HEK293T (cell line): Measurements from ENCODE around the gene MAML2.

Experiments
- ARNT ChIP-seq: fragments of 450-650 bp; IDR thresholded peaks from 2 replicates; pipeline ENCODE4 v1.6.1; 2017; ENCODE audit warnings: mild to moderate bottlenecking
- BHLHE40 ChIP-seq: fragments of 450-650 bp; IDR thresholded peaks from 2 replicates; pipeline ENCODE4 v1.6.1; 2016; ENCODE audit warnings: mild to moderate bottlenecking, moderate library complexity, borderline replicate concordance
- CTBP1 ChIP-seq: fragments of 450-650 bp; IDR thresholded peaks from 2 replicates; pipeline ENCODE4 v1.6.1; 2016; ENCODE audit warnings: borderline replicate concordance
- ELF4 ChIP-seq: fragments of 450-650 bp; IDR thresholded peaks from 2 replicates; pipeline ENCODE4 v1.6.1; 2017; ENCODE audit warnings: antibody characterized with exemption
- FOXA1 ChIP-seq: fragments of 450-650 bp; IDR thresholded peaks from 2 replicates; pipeline ENCODE4 v1.6.1; 2016; ENCODE audit warnings: mild to moderate bottlenecking
- FOXM1 ChIP-seq: fragments of 450-650 bp; IDR thresholded peaks from 2 replicates; pipeline ENCODE4 v1.6.1; 2017; ENCODE audit warnings: mild to moderate bottlenecking, borderline replicate concordance
- L3MBTL2 ChIP-seq: fragments of 450-650 bp; conservative IDR thresholded peaks from 2 replicates; pipeline ENCODE4 v1.6.1; 2016; ENCODE audit warnings: mild to moderate bottlenecking
- SP1 ChIP-seq: fragments of 450-650 bp; IDR thresholded peaks from 2 replicates; pipeline ENCODE4 v1.6.1; 2017
- SUZ12 ChIP-seq: fragments of 450-650 bp; IDR thresholded peaks from 2 replicates; pipeline ENCODE4 v1.6.1; 2016; ENCODE audit warnings: mild to moderate bottlenecking
- TARDBP ChIP-seq: fragments of 450-650 bp; IDR thresholded peaks from 2 replicates; pipeline ENCODE4 v1.6.1; 2016
- ZNF384 ChIP-seq: fragments of 450-650 bp; IDR thresholded peaks from 2 replicates; pipeline ENCODE4 v1.6.1; 2016
- TF ChIP-seq, protein P1 (sequence below): fragments of 450-650 bp; IDR thresholded peaks from 2 replicates; pipeline ENCODE4 v1.6.1; 2016

DNA sequence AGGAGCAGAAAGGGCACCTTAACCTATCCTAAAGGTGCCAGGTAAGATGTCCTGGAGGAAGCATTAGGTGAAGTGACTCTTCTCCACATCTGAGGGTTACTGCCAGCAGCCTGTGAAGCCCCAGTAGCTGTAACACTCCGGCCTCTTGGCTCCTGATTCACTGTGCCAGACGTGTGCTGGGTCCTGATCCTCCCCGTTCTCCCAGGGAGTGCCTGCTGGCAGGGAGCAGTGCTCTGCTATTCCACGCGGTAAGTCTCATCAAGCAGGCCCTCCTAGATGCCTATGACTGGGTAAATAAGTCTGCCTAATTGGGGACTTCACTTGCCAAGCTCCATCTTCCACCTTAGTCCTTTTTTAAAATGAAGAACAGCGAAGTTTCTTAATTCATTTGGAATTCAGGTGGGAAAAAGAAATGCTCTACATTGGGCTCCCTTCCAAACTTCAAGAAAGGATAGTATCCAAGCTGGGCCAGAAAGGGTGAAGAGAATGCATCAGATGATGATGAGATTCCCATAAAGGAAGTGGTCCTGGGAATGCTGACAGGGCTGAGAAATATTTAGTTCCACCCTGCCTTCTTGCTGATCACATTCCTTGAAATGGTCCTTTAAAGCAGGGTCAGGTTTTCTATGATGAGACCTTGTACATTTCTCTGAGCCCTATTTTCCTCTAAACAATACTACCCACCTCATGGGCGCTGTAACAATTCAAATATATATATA lies 188.0 kb downstream of the MAML2 start:
- no peak for TF ChIP-seq ZNF384
- no peak for TF ChIP-seq CTBP1
- TF ChIP-seq, protein P1, sequence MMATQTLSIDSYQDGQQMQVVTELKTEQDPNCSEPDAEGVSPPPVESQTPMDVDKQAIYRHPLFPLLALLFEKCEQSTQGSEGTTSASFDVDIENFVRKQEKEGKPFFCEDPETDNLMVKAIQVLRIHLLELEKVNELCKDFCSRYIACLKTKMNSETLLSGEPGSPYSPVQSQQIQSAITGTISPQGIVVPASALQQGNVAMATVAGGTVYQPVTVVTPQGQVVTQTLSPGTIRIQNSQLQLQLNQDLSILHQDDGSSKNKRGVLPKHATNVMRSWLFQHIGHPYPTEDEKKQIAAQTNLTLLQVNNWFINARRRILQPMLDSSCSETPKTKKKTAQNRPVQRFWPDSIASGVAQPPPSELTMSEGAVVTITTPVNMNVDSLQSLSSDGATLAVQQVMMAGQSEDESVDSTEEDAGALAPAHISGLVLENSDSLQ, result no peak
- no peak for TF ChIP-seq TARDBP
- no peak for TF ChIP-seq FOXA1
- TF ChIP-seq ARNT, result no peak
- no peak for TF ChIP-seq SUZ12
- TF ChIP-seq L3MBTL2, result no peak
- no peak for TF ChIP-seq ELF4
- TF ChIP-seq FOXM1, result no peak
- no peak for TF ChIP-seq SP1
- no peak for TF ChIP-seq BHLHE40
